MM.1S (cell line): ENCODE measurements around the gene PCDHGA7.
A peak's percentile ranks its signal among the peaks of the same experiment; 100 is the strongest.
"Not testable (repeated sequence)": the region's sequence is repeated elsewhere in the genome, so short reads cannot be mapped to it uniquely, and the experiment has no call there.

Experiments used
- DNase-seq: peaks from one replicate; pipeline ENCODE4 v3.0.0-alpha.2; 2015
- H2AFZ ChIP-seq: fragments of 300-600 bp; sonication (generic); 2 replicates; pipeline ENCODE4 v1.6.0; 2016; ENCODE audit warnings: antibody characterized with exemption, low read length
- H3F3A ChIP-seq: fragments of 300-600 bp; sonication (generic); 2 replicates; pipeline ENCODE4 v1.6.1; 2016; ENCODE audit warnings: mild to moderate bottlenecking, antibody characterized with exemption, low read length, moderate library complexity, mixed read lengths; ENCODE audit not compliant: insufficient read depth
- H3K27ac ChIP-seq: fragments of 300-600 bp; sonication (generic); 2 replicates; pipeline ENCODE4 v1.5.1; 2016; ENCODE audit warnings: mild to moderate bottlenecking, low read length
- H3K27me3 ChIP-seq: fragments of 300-600 bp; sonication (generic); replicated peaks from 2 replicates; pipeline ENCODE4 v1.6.0; 2016; ENCODE audit warnings: low read length; ENCODE audit not compliant: insufficient read depth
- H3K36me3 ChIP-seq: fragments of 300-600 bp; sonication (generic); replicated peaks from 2 replicates; pipeline ENCODE4 v1.6.1; 2016; ENCODE audit warnings: mild to moderate bottlenecking, low read length, mixed read lengths; ENCODE audit not compliant: insufficient read depth
- H3K4me1 ChIP-seq: fragments of 300-600 bp; sonication (generic); 2 replicates; pipeline ENCODE4 v1.6.1; 2016; ENCODE audit warnings: low read length, mixed read lengths
- H3K4me2 ChIP-seq: fragments of 300-600 bp; sonication (generic); 2 replicates; pipeline ENCODE4 v1.6.0; 2016; ENCODE audit warnings: low read depth, low read length
- H3K4me3 ChIP-seq: fragments of 300-600 bp; sonication (generic); 2 replicates; pipeline ENCODE4 v1.5.1; 2016; ENCODE audit warnings: low read length, mixed read lengths
- H3K79me2 ChIP-seq: fragments of 300-600 bp; sonication (generic); 2 replicates; pipeline ENCODE4 v1.6.1; 2016; ENCODE audit warnings: mixed run types, low read length, mixed read lengths
- H3K9ac ChIP-seq: fragments of 300-600 bp; sonication (generic); 2 replicates; pipeline ENCODE4 v1.6.1; 2016; ENCODE audit warnings: low read length, mixed read lengths
- H3K9me2 ChIP-seq: fragments of 300-600 bp; sonication (generic); replicated peaks from 2 replicates; pipeline ENCODE4 v1.6.1; 2016; ENCODE audit warnings: mild to moderate bottlenecking, low read length, mixed read lengths; ENCODE audit not compliant: insufficient read depth
- H3K9me3 ChIP-seq: fragments of 300-600 bp; sonication (generic); replicated peaks from 2 replicates; pipeline ENCODE4 v1.6.1; 2016; ENCODE audit warnings: mild to moderate bottlenecking, low read length, mixed read lengths; ENCODE audit not compliant: insufficient read depth
- H4K20me1 ChIP-seq: fragments of 300-600 bp; sonication (generic); 2 replicates; pipeline ENCODE4 v1.6.1; 2016; ENCODE audit warnings: mild to moderate bottlenecking, low read length, moderate library complexity, mixed read lengths; ENCODE audit not compliant: insufficient read depth
- CTCF ChIP-seq: fragments of 300-600 bp; sonication (generic); IDR thresholded peaks from 2 replicates; pipeline ENCODE4 v1.5.1; 2016; ENCODE audit warnings: antibody characterized with exemption, low read length, mixed read lengths
- EZH2 ChIP-seq: fragments of 300-600 bp; sonication (generic); optimal IDR thresholded peaks from 2 replicates; pipeline ENCODE3; 2017; ENCODE audit warnings: low read depth, mild to moderate bottlenecking, antibody characterized with exemption, low read length, mixed read lengths
- EZH2phosphoT487 ChIP-seq: fragments of 300-600 bp; sonication (generic); IDR thresholded peaks from 2 replicates; pipeline ENCODE4 v1.6.1; 2018; ENCODE audit warnings: antibody characterized with exemption, low read length

The PCDHGA7 gene

DNA sequence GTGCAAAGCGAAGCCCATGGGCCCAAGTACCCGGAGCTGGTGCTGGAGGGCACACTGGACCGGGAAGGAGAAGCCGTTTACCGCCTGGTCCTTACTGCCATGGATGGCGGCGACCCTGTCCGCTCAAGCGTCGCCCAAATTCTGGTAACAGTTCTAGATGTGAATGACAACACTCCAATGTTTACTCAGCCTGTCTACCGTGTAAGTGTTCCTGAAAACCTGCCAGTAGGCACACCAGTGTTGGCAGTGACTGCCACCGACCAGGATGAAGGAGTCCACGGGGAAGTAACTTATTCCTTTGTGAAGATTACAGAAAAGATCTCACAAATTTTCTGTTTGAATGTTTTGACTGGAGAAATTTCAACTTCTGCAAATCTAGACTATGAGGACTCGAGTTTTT is 7.9 kb upstream of the PCDHGA7 start:
- no peak overlapping the region for H3K9ac ChIP-seq
- no peaks in the 10 kb centered on the region for H3K36me3 ChIP-seq
- DNase-seq: no peak
- H4K20me1 ChIP-seq: no peaks in the 10 kb centered on the region
- no peaks in the 10 kb centered on the region for H3K9me2 ChIP-seq
- no peak overlapping the region for H2AFZ ChIP-seq
- no peak for TF ChIP-seq CTCF
- TF ChIP-seq EZH2phosphoT487: no peak
- TF ChIP-seq EZH2: no peak
- H3K4me1 ChIP-seq: no peaks in the 10 kb centered on the region
- H3K9me3 ChIP-seq: no peaks in the 10 kb centered on the region
- H3K4me3 ChIP-seq: no peak overlapping the region
- no peak overlapping the region for H3K4me2 ChIP-seq
- no peak overlapping the region for H3K27ac ChIP-seq
- no peaks in the 10 kb centered on the region for H3K79me2 ChIP-seq
- H3F3A ChIP-seq: no peaks in the 10 kb centered on the region
- H3K27me3 ChIP-seq: 0 out of 2 replicates have a peak, but pooled peaks cover 3% of the 10 kb centered on the region

DNA sequence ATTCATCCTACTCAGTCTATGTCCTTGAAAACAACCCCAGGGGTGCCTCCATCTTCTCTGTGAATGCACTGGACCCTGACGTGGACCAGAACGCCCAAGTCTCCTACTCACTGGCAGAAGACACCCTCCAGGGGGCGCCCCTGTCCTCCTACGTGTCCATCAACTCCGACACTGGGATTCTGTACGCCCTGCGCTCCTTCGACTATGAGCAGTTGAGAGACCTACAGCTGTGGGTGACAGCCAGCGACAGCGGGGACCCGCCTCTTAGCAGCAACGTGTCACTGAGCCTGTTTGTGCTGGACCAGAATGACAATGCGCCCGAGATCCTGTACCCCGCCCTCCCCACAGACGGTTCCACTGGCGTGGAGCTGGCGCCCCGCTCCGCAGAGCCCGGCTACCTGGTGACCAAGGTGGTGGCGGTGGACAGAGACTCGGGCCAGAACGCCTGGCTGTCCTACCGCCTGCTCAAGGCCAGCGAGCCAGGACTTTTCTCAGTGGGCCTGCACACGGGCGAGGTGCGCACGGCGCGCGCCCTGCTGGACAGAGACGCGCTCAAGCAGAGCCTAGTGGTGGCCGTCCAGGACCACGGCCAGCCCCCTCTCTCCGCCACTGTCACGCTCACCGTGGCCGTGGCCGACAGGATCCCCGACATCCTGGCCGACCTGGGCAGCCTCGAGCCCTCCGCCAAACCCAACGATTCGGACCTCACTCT is 6.9 kb upstream of the PCDHGA7 start:
- not testable (repeated sequence) for H3F3A ChIP-seq, H3K4me3 ChIP-seq, H3K27me3 ChIP-seq, H3K27ac ChIP-seq, H3K9me3 ChIP-seq, H4K20me1 ChIP-seq, H3K9me2 ChIP-seq, H3K79me2 ChIP-seq, H3K9ac ChIP-seq, DNase-seq, H3K36me3 ChIP-seq, H3K4me1 ChIP-seq, H2AFZ ChIP-seq, H3K4me2 ChIP-seq

DNA sequence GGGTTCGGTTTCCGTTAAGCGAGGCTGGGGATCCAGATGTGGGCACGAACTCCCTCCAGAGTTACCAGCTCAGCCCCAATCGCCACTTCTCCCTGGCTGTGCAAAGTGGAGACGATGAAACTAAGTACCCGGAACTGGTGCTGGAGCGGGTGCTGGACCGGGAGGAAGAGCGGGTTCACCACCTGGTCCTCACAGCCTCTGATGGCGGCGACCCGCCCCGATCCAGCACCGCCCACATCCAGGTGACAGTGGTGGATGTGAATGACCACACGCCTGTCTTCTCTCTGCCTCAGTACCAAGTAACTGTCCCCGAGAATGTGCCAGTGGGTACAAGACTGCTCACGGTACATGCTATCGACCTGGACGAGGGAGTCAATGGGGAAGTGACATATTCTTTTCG is 803 bp downstream of the PCDHGA7 start:
- no peak for DNase-seq
- H4K20me1 ChIP-seq: no peaks in the 10 kb centered on the region
- H3K9me2 ChIP-seq: no peaks in the 10 kb centered on the region
- peak overlapping the region; percentile 66; the same call in 1 of the 2 replicates for H3K4me2 ChIP-seq
- peaks cover 6% of the 10 kb centered on the region; the same call in 1 of the 2 replicates for H3K27me3 ChIP-seq
- no peaks in the 10 kb centered on the region for H3K4me1 ChIP-seq
- no peak overlapping the region for H3K9ac ChIP-seq
- H3K36me3 ChIP-seq: no peaks in the 10 kb centered on the region
- no peaks in the 10 kb centered on the region for H3K79me2 ChIP-seq
- H3K4me3 ChIP-seq: peak overlapping the region; percentile 80
- no peak overlapping the region for H3K27ac ChIP-seq
- no peaks in the 10 kb centered on the region for H3F3A ChIP-seq
- TF ChIP-seq CTCF (no peak), EZH2 (no peak)
- H3K9me3 ChIP-seq: no peaks in the 10 kb centered on the region
- H2AFZ ChIP-seq: no peak overlapping the region; the same call in 1 of the 2 replicates

DNA sequence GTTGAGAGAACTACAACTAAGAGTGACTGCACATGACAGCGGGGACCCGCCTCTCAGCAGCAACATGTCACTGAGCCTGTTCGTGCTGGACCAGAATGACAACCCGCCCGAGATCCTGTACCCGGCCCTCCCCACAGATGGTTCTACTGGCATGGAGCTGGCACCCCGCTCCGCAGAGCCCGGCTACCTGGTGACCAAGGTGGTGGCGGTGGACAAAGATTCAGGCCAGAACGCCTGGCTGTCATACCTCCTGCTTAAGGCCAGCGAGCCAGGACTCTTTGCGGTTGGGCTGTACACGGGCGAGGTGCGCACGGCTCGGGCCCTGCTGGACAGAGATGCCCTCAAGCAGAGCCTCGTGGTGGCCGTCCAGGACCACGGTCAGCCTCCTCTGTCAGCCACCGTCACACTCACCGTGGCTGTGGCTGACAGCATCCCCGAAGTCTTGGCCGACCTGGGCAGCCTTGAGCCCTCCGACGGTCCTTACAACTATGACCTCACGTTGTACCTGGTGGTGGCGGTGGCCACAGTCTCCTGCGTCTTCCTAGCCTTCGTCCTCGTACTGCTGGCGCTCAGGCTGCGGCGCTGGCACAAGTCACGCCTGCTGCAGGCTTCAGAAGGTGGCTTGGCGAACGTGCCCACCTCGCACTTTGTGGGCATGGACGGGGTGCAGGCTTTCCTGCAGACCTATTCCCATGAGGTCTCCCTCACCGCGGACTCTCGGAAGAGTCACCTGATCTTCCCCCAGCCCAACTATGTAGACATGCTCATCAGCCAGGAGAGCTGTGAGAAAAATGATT is 2.1 kb downstream of the PCDHGA7 start:
- Histone ChIP-seq H4K20me1 (no peaks in the 10 kb centered on the region), H3K27me3 (peaks cover 6% of the 10 kb centered on the region; the same call in 1 of the 2 replicates), H3K36me3 (no peaks in the 10 kb centered on the region), H2AFZ (no peak overlapping the region), H3K4me1 (no peaks in the 10 kb centered on the region), H3K4me3 (no peak overlapping the region), H3K9ac (no peak overlapping the region), H3K27ac (no peak overlapping the region), H3F3A (no peaks in the 10 kb centered on the region), H3K79me2 (no peaks in the 10 kb centered on the region), H3K9me3 (no peaks in the 10 kb centered on the region), H3K9me2 (no peaks in the 10 kb centered on the region), H3K4me2 (no peak overlapping the region)
- no peak for DNase-seq
- no peak for TF ChIP-seq CTCF
- TF ChIP-seq EZH2: no peak
- no peak for TF ChIP-seq EZH2phosphoT487

DNA sequence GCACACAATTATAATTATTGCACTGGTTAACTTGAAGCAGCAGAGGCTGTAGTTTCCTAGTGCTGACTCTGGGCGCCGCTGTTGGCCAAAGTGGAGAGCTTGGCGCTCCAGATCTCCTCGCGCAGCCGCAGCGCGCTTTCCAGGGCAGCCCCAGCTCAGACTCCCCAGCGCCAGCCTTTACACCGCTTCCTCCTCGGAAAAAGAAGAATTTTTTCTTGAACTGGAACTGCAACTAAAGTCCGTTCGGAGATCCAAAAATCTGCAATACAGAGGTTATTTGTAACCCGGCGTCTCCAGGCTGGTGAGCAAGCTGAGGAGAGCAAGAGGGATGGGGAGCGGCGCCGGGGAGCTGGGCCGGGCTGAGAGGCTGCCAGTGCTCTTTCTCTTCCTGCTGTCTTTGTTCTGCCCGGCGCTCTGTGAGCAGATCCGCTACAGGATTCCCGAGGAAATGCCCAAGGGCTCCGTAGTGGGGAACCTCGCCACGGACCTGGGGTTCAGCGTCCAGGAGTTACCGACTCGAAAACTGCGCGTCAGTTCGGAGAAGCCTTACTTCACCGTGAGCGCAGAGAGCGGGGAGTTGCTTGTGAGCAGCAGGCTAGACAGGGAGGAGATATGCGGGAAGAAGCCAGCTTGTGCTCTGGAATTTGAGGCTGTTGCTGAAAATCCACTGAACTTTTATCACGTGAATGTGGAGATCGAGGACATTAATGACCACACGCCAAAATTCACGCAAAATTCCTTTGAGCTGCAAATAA is 5.2 kb downstream of the PCDHGA7 start, which contains the start of gene PCDHGB4:
Gene PCDHGB4 (plus strand): TSS at position 142 of the 755 bp plus-strand sequence. CDS start 187 bp downstream, at position 329.
- H3K27me3 ChIP-seq: peaks cover 11% of the 10 kb centered on the region; the same call in 1 of the 2 replicates
- not testable (repeated sequence) for H3K79me2 ChIP-seq, H4K20me1 ChIP-seq, H3F3A ChIP-seq, DNase-seq, H3K9me3 ChIP-seq, H3K4me1 ChIP-seq, H3K9ac ChIP-seq, H3K27ac ChIP-seq, H3K36me3 ChIP-seq, H3K4me3 ChIP-seq, H3K9me2 ChIP-seq, H2AFZ ChIP-seq
- H3K4me2 ChIP-seq: peak within 1 kb of the TSS; percentile 43; the same call in 1 of the 2 replicates
